ENCODE results near the gene TBX5.

- TF ChIP-seq CTCF (conservative IDR thresholded peaks at IDR 0.05; ENCODE audit: low read depth, low read length) (no peak), RFX5 (IDR thresholded peaks at IDR 0.05; ENCODE audit: low read depth, low read length) (no peak), POLR2A (IDR thresholded peaks at IDR 0.05; ENCODE audit: low read depth, low read length) (no peak), USF2 (IDR thresholded peaks at IDR 0.05; ENCODE audit: low read depth, low read length) (no peak), BHLHE40 (IDR thresholded peaks at IDR 0.05; ENCODE audit: low read depth, low read length) (no peak), MAFK (IDR thresholded peaks at IDR 0.05; ENCODE audit: low read depth, low read length) (no peak), CEBPB (IDR thresholded peaks at IDR 0.05; ENCODE audit: low read depth, low read length) (no peak), RCOR1 (IDR thresholded peaks at IDR 0.05; ENCODE audit: insufficient replicate concordance, low read length) (no peak), MAZ (IDR thresholded peaks at IDR 0.05; ENCODE audit: borderline replicate concordance, low read depth, low read length) (no peak), RAD21 (IDR thresholded peaks at IDR 0.05; ENCODE audit: low read length) (no peak), CHD1 (IDR thresholded peaks at IDR 0.05; ENCODE audit: low read depth, low read length) (no peak)
- TF ChIP-seq, protein P1, sequence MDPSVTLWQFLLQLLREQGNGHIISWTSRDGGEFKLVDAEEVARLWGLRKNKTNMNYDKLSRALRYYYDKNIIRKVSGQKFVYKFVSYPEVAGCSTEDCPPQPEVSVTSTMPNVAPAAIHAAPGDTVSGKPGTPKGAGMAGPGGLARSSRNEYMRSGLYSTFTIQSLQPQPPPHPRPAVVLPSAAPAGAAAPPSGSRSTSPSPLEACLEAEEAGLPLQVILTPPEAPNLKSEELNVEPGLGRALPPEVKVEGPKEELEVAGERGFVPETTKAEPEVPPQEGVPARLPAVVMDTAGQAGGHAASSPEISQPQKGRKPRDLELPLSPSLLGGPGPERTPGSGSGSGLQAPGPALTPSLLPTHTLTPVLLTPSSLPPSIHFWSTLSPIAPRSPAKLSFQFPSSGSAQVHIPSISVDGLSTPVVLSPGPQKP (IDR thresholded peaks at IDR 0.05; ENCODE audit: borderline replicate concordance, low read depth, low read length) = no peak
Observed at GRCh38 chr12:114347861-114348260, 58.1 kb downstream of the TBX5 start.
